Measurements from ENCODE around the gene COLEC12.

DNA sequence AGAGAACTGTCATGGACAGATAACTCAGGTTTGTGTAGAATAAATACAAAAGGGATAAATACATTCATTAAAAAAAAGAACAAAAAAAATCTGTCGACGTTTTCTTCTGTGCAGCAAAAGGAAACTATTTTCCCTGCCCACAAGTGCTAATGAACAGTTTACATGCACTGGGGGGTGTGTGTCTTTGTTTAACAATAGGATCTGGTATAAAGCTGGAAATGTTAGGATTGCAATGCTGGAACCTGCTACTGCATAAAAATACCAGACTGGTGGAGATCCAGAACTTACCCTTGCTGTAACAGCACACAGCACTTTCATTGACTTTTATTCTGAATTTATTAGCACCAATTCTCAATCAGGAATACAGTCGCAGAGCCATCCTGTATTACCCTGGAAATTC, 148.1 kb downstream of the COLEC12 start:
- TF ChIP-seq, protein P1, sequence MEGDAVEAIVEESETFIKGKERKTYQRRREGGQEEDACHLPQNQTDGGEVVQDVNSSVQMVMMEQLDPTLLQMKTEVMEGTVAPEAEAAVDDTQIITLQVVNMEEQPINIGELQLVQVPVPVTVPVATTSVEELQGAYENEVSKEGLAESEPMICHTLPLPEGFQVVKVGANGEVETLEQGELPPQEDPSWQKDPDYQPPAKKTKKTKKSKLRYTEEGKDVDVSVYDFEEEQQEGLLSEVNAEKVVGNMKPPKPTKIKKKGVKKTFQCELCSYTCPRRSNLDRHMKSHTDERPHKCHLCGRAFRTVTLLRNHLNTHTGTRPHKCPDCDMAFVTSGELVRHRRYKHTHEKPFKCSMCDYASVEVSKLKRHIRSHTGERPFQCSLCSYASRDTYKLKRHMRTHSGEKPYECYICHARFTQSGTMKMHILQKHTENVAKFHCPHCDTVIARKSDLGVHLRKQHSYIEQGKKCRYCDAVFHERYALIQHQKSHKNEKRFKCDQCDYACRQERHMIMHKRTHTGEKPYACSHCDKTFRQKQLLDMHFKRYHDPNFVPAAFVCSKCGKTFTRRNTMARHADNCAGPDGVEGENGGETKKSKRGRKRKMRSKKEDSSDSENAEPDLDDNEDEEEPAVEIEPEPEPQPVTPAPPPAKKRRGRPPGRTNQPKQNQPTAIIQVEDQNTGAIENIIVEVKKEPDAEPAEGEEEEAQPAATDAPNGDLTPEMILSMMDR (IDR thresholded peaks at IDR 0.05; ENCODE audit: insufficient read depth, low read depth, low read length) = no peak
- no peak for TF ChIP-seq EZH2 (IDR thresholded peaks at IDR 0.05; ENCODE audit: insufficient read depth, low read length)
